Measurements from ENCODE around the gene LOXL3.
"Not testable (repeated sequence)": the region's sequence is repeated elsewhere in the genome, so short reads cannot be mapped to it uniquely, and the experiment has no call there.

LOXL3 gene

GRCh38 chr2:74489906-74490305 is 63.8 kb downstream of the LOXL3 start:
- no peak for DNase-seq (ENCODE audit: low read depth)

GRCh38 chr2:74488643-74489481 is 64.9 kb downstream of the LOXL3 start:
- DNase-seq (ENCODE audit: low read depth): no peak

DNA sequence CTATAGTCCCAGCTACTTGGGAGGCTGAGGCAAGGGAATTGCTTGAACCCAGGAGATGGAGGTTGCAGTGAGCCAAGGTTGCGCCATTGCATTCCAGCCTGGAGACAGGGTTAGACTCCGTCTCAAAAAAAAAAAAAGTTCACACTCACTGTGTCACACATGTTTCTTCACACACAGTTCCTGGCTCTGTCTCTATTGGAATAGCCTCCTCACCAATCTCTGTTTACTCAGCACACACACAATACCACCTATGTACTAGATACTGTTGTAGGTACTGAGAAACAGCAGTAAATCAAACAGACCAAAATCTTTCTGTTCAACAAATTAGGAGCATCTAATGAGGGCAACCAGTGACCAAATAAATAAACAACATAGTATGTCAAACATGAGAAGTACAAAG is 67.6 kb downstream of the LOXL3 start:
- no peak for DNase-seq (ENCODE audit: low read depth)

DNA sequence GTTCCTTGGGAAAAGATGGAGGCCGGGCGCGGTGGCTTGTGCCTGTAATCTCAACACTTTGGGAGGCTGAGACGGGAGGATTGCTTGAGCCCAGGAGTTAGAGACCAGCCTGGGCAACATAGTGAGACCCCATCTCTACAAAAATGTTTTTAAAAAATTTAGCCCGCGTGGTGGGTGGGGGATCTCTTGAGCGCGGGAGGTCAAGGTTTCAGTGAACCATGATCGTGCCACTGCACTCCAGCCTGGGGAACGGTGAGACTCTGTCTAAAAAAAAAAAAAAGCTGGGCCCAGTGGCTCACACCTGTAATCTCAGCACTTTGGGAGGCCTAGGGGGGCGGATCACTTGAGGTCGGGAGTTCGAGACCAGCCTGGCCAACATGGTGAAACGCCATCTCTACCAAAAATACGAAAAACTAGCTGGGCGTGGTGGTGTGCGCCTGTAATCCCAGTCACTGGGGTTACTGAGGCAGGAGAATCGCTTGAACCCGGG is 70.0 kb downstream of the LOXL3 start:
- not testable (repeated sequence) for DNase-seq (ENCODE audit: low read depth)

- DNase-seq (ENCODE audit: low read depth): peak; percentile 66
Observed at GRCh38 chr2:74482801-74483674, 70.7 kb downstream of the LOXL3 start, which contains the start of the genes CCDC142 and TTC31. TSS of gene CCDC142 (minus strand) at chr2:74482998. CDS start at chr2:74482837, 161 bp downstream. TSS of gene TTC31 (plus strand) at chr2:74483081. CDS start at chr2:74483096, 15 bp downstream.

Data from stimulated activated CD8-positive, alpha-beta memory T cell treated with anti-CD3 and anti-CD28 coated beads, Interleukin-15, amount 100 ng/mL, for 24 hours (primary cell).